HuH-7.5 (cell line): ENCODE results near the gene NKX1-1.
"Not testable (repeated sequence)": the region's sequence is repeated elsewhere in the genome, so short reads cannot be mapped to it uniquely, and the experiment has no call there.

ENCODE experiments used
- DNase-seq: peaks from one replicate; pipeline ENCODE4 v3.0.0; 2011; ENCODE audit warnings: low spot score

NKX1-1 gene

DNA sequence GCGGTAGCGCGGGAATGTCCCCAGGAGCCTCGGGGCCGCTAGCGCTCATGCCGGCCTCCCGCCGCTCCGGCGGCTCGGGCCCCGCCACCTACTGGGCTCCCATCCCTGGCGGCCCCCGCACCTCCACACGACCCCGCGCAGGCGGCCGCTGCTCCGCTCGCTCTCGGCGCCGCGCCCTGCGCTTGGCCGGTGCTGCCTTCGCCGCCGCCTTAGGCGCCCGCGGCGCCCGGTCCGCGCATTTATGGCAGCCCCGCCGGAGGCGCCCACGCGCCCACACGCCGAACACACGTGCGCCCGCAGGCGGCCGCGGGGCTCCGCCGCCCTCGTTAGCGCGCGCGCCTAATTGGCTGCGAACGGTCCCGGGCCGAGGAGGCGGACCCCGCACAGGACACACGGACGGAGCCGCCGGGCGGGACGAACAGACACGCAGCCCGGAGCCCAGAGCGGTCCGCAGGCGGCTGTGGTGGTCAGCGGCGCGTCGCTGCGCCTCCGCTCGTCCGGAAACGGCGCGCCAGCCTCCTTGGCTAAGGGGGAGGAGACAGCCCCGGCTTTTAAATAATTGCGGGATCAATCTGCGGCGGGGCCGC is at the start of gene NKX1-1:
NKX1-1 (minus strand) TSS at position 49 of the 587 bp plus-strand sequence; CDS start at position 49, 0 bp downstream.
- no peak for DNase-seq

DNA sequence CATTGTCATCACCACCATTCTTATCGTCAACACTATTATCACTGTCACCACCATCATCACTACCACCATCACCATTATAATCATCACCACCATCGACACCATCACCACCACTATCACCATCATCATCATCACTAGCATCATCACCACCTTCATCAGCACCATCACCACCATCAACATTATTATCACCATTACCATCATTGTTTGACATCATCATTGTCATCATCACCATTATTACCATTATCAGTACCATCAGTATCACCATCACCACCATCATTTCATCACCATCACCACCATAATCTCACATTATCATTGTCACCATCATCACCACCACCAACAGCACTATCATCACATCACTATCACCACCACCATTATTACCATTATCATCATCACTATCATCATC is 47.5 kb upstream of the NKX1-1 start:
- DNase-seq = no peak

DNA sequence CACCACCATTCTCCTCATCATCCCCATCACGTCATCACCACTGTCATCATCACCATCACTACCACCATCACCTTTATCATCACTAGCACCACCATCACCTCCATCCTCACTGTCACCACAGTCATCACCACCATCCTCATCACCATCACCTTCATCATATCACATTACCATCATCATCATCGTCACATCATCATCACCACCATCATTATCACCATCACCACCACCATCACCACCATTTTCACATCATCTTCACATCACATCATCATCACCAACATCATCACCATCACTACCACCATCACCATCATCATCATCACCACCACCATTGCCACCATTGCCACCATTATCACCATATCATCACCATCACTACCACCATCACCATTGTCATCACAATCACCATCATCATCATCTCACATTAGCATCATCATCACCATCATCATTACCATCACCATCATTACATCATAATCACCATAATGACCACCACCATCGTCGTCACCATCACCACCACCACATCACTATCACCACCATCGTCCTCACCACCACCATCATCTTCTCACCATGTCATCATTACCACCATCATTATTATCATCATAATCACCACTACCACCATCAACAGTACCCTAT is 46.3 kb upstream of the NKX1-1 start:
- DNase-seq = no peak

DNA sequence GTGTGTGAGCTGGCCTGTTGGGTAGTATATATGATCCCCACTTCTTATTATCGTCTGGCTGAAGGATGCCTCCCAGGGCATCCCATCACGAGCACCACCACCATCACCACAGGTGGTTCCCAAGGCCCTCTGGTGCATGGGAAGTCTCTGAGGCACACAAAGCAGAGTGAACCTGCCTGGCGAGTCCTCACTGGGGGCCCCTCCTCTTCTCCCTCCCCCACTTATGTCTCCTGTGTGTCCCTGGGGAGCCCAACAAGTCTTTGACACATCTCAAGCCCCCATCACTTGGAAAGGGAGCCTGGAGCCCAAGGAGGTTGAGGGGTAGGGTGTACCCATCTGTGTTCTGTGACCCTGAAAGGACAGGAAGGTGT is 45.5 kb upstream of the NKX1-1 start:
- no peak for DNase-seq

DNA sequence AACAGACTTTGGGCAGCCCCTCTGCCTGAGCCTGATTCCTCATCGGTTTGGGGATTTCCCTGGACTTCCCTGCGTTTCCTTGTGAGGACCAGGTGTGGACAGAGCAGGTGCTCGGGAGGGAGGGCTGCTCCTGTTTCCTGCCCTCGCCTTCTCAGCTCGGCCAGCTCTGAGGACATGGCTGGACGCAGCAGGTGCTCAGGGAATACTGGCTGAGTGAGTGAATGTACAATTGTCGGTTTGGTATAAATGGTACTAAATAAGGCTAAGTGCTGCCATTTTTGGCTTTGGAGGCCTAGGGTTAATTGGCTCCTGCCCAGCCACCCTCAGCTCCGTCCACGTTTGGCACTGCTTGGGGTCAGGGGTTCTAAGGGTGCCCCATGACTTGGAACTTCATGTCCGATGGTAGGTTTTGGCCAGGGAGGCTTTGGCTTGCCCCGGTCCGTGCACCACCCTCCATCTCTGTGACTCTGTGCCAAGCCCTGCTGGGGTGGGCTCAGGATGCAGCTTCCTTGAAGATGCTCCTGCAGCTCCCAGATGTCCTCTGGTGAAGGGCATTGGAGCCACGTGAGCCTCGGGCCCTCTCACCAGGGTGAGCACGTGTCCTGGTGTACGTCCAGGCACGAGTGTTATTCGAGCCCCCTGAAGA is 45.0 kb upstream of the NKX1-1 start:
- no peak for DNase-seq

DNA sequence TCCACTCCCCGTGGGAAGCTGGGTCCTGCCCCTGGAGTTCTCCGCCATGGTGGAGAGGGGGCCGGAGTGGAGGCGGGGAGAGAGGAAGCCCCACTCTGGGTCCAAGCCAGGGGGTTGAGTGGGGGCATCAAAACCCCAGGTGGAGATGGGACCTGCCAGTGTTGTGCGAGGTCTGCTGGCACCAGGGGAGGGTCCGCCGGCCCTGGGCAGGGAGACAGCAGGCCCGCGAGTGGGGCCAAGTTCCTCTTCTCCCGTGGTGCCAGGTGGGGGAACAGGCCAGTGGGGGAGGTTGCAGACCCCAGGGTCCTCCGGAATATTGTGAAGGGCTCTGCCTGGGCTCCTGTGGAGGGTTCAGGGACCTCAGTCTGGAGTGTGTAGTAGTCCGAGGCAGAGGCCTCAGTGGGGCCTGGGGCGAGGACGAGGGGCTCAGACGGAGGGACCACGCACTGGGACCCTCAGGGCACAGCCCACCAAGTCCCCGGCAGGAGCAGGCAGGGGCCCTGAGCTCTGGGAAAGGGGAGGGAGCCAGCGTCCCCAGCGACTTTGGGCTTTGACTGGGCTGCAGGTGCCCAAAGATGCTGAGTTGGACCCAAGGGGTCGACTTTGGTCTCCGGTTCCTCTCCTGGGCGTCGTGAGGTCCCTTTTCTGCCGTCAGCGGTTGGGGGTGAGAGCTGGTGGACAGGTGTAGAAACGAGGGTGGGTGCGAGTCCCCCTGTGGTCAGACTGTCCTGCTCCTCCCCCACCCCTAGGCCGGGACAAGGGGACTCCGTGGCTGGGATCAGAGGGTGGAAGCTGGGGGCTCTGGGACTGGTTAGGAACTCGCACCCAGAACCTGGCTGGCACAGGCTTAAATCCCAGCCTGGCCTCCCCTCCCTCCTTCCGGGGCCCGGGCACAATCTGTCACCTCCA is 43.8 kb upstream of the NKX1-1 start:
- DNase-seq = no peak

DNA sequence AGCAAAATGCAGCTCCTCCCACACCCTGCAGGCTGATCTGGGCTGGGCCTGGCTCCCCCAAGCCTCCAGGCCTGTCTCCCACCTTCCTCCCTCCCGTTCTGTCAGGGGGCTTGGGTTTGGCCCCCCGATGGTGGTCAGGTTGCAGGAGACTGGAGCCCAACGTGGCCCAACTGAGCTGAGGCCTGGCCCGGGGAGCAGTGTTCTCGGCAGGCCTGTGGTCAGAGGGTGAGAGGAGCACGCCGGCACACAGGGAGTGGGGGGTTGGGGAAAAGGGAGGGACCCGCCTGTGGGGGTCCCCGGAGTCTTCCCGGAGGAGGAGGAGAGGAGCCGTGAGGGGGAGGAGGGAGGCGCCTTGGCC is 43.2 kb upstream of the NKX1-1 start:
- DNase-seq = no peak

DNA sequence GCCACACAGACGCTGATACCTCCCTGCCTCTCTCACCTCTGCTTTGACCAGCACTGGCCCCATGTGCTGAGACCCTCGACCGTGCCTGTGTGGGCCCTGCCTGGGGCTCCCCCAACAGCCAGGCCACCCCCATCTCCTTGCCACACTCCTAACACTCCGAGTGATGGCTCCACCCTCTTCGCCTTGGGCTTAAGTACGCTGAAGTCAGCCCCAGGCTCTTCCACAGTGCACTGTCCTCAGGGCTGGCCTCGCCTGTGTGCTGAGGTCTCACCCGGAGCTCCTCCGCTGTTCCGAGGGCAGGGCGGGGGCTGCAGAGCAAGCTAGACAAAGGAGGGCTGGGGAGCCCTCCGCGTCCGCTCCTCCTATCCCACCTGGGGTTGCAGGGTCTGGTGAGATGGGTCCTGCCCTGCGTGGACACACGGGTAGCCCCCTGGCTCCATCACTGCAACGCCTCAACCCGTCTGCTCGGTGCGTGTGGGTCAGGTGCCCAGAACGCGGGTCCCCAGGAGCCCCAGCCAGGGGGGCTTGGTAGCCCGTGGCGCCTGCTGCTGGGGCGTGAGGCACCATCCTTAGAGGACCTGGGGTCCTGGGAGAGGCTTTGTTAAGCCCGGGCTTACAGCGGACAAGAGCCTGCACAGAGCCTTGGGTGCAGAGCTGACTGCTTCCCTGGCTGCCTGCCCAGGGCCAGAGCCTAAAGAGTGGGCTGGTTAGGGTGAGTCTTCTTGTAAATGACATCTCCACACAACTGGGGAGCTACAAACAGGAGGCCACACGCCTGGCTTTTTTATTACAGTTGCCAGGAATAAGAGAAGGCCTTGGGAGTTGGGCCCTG is 42.6 kb upstream of the NKX1-1 start:
- DNase-seq = no peak

DNA sequence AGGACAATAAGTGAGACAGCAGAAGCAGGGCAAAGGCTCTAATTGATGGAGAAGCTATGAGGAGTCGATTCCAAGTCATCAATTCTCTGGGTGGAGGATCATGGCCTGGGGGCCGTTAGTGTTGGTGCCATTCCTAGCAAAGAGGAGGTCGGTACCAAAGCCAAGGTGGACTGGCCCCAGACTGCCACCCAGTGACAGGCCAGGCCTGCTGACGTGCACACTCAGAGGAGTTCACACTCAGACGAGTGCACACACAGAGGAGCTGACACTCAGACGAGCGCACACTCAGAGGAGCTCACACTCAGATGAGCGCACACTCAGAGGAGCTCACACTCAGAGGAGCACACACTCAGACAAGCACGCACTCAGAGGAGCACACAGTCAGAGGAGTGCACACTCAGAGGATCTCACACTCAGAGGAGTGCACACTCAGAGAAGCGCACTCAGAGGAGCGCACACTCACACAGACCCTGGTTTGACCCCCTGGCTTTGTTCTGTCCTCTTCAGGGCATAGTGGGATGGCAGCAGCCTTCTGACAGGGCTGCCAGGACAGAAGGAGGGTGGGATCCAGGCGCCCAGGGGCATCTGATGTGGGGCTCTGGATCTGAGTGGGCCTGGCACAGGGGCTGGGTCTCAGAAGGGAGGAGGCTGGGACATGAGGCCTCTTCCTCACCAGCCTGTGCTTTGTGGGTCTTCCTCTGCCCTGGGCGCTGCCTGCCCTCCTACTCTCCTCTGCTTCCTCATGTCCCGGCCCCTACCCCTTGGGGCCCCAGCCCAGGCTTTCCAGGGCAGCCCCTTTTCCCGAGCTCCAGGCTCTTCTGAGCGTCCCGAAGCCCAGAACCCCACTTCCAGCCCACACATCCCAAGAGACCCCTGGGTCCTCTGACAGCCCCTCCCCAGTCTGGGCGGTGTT is 41.7 kb upstream of the NKX1-1 start:
- no peak for DNase-seq

DNA sequence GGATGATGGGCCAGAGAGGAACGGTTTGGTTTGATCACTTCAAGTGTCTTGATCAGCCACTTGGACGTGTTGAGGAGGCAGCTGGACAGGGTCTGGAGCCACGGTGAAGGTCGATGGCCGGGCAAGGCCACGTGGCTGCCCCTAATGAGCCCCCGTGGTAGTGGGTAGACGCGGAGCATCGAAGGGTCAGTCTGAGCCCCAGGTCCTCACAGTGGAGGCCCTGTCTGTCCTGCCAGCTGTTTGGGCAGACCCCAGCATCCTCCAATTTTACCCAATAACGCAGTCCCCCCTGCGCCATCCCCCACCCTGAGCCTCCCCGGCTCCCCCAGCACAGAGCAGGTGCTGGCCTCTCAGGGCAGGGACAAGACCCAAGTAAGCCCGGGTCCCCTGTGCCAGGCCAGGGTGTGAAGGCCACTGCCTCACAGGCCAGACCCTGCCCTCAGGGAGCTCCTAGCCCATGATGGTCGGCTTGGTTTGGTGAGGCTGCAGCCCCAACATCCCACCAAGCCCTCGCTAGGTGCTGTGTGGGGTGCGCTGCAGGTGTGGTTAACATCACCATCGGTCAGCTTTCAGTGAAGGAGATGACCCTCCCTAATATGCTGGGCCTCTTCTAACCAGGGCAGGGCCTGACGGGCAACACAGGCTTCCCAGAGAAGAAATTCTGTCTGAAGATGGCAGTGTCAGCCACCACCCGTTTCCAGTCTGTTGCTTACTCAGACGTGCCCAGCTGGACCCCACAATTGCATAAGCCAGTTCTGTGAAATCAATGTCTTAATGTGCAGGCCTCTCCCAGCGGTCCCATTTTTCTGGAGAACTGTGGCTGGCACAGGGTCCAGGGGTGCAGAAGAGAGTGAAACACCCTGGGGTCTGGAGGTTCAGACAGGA is 40.5 kb upstream of the NKX1-1 start:
- no peak for DNase-seq

DNA sequence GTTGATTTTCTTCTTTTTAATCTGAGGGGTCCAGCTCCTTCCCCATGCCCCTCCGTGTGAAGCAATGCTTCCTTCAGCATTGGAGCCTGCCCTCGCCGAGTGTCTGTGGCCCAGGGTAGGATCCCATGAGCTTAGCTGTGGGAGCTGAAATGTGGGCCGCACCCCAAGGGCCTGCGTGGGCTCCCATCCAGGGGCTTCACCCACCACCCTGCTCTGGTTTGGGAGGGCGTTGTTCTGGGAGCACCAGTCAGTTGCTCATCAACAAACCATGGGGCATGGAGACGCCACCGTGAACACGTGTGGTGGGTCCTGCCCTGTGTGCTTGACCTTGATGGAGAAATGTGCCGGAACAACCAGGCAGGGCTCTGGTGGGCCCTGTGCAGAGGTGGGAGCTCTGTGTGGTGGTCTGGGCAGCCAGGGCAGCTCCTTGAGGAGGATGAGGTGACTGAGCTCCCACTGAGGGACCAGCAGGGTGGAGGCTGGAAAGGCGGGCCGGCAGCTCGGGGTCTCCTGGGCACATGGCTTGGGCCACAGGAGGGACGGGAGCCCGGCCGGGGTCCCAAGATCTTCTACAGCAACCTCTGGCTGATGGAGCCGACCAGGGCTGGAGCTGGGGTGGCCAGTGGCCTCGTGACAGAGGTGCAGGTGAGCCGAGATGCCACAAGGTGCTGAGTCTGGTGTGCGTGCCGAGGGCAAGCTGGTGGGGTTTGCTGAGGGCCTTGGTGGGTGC is 39.6 kb upstream of the NKX1-1 start:
- DNase-seq = no peak

DNA sequence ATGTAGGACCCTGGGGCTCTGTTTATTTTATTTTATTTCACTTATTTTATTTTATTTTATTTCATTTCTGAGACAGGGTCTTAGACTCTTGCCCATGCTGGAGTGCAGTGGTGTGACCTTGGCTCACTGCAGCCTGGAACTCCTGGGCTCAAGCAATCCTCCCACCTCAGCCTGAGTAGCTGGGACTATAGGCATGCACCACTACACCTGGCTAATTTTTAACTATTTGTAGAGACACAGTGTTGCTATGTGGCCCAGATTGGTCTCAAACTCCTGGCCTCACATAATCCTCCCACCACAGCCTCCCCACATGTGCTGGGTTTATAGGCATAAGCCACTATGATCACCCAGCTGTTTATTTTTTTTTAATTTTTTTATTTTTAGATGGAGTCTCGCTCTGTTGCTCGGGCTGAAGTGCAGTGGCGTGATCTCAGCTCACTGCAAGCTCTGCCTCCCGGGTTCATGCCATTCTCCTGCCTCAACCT is 37.5 kb upstream of the NKX1-1 start:
- DNase-seq = not testable (repeated sequence)

DNA sequence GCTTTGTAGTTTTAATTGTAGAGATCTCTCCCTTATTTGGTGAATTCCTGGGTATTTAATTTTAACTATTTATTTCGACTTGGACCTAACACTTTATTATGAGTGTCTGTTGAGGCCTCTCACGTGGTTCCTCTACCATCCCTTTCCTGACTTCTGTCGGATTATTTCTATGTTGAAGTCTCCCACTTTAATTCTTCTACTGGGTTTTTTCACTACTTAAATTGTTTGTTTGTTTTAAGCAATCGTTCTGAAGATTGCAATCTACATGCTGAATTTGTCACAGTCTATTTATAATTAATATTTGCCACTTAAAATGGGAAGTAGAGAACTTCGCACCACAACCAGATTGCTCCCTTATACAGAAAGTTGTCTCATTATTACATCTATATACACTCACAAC is 20.8 kb upstream of the NKX1-1 start:
- DNase-seq = no peak

DNA sequence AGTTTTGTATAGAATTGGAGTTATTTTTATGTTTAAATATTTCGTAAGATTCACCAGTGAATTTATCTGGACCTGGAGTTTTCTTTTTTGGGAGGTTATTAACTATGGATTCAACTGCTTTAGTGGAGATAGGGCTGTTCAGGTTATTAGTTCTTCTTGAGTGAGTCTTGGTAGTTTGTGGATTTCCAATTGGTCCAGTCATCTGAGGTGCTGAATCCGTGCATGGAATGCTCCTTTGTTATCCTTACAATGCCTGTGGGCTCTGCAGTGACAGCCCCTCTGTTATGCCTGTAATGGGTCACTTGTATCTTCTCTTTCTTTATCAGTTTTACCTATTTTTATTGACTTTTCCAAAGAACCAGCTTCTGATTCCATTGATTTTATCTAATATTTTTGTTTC is 15.4 kb upstream of the NKX1-1 start:
- no peak for DNase-seq

DNA sequence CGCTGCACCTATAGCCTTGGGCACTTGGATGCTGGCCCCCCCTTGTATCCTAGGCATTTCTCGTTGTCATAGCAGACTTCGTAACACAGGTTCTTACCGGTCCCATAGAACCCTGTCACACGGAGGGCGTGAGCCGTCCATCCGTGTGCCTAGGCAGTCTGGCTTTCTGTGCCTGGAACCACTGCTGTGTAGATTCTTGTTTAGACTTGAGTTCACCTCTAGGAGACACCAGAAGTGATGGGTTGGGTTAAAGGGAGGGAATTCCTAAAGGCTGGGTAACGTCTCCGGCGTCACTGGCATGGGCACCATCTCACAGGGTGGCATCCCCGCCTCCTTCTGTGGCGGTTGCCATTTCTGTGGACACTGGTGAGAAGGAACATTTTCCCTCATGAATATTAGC is 13.5 kb upstream of the NKX1-1 start:
- no peak for DNase-seq

DNA sequence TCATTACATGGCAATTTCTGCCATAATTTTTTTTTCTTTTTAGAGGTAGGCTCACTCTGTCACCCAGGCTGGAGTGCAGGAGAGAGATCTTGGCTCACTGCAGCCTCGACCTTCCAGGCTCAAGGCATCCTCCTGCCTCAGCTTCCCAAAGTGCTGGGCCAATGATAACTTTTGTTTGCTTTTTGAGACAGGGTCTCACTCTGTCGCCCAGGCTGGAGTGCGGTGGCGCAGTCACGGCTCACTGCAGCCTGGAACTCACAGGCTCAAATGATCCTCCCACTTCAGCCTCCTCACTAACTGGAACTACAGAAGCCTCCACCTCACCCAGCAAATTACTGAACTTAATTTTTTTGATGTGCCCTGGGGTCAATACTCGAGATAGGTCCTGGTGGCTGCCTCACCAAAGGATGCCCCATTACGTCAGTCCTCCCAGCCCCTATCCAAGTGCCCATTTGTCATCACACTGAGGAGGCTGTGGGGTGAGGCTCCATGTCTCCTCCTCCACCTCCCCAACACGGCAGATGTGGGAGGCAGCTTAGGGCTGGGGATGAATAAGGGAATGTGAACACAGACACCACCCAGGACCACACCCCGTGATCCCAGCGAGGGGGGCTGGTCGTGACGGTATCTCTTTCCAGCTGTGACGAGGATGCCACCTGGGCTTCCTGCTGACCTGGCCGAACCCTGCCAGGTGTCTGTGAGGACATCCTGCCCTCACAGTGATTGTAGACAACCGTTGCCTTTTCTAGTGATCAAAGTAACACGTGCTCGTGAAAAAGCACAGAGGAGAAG is 12.4 kb upstream of the NKX1-1 start:
- DNase-seq = no peak

DNA sequence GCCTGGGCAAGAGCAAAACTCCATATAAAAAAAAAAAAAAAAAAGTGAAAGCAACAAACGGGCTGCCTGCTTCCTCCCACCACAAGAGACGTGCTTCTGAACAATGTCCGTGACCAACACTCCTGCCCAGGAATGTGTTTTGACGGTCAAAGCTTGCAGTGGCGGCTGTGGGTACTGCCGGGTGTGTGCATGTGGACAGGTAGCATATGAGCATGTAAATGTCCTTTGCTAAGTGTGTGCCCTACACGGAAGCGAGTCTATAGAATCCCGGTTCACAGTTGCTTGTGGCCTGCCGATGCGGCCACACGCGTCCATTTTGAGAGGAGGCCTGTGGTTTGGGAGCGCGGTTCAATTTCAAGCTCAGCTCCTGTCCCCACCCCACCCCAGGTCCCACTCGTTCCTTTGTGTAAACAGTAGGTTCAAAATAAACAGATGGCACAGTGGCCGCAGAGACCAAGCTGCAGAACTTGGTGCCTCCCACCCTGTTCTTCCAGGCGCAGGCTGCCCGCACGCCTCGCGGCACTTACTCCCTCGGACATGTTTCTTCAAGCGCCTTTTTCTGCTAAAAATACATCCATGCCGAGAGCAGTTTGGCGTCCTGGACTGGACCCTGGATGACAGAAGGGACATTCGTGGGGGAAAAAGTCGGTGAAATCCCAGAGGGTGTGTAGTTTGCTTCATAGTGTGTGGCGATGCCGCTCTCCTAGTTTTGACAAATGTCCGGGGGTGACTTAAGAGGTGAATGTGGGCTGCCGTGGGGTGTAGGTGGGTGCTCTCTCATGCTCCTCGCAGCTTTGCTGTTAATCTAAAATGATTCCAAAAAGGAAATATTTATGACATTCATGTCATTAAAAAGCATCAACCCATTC is 11.5 kb upstream of the NKX1-1 start:
- no peak for DNase-seq
